Neural progenitor cell (in vitro differentiated cells): ENCODE data around the gene ADAP2. TPM values are rescaled to one million over a fixed set of nuclear protein-coding genes. Genes with fewer than 3 reads are reported as not detected.
A peak's percentile ranks its signal among the peaks of the same experiment; 100 is the strongest.

Experiments used
- DNase-seq: peaks from one replicate; pipeline ENCODE4 v3.0.0-alpha.2; 2016; ENCODE audit warnings: low spot score
- H2AFZ ChIP-seq: fragments of 200-600 bp; sonication (generic); replicated peaks from 2 replicates; pipeline ENCODE4 v1.6.1; 2016; ENCODE audit warnings: antibody characterized with exemption
- H3F3A ChIP-seq: fragments of 200-600 bp; sonication (generic); 2 replicates; pipeline ENCODE4 v1.6.1; 2016; ENCODE audit warnings: antibody characterized with exemption, low read depth
- H3K27ac ChIP-seq: fragments of 200-600 bp; sonication (generic); 2 replicates; pipeline ENCODE4 v1.5.1; 2016; ENCODE audit warnings: mild to moderate bottlenecking
- H3K27me3 ChIP-seq: fragments of 200-600 bp; sonication (generic); 2 replicates; pipeline ENCODE4 v1.6.1; 2016; ENCODE audit warnings: mild to moderate bottlenecking, moderate library complexity
- H3K36me3 ChIP-seq: fragments of 200-600 bp; sonication (generic); 2 replicates; pipeline ENCODE4 v1.5.1; 2016
- H3K4me1 ChIP-seq: fragments of 200-600 bp; sonication (generic); 2 replicates; pipeline ENCODE4 v1.6.1; 2016; ENCODE audit warnings: mixed run types
- H3K4me2 ChIP-seq: fragments of 200-600 bp; sonication (generic); 2 replicates; pipeline ENCODE4 v1.6.1; 2016
- H3K4me3 ChIP-seq: fragments of 200-600 bp; sonication (generic); 2 replicates; pipeline ENCODE4 v1.5.1; 2016
- H3K79me2 ChIP-seq: fragments of 200-600 bp; sonication (generic); 2 replicates; pipeline ENCODE4 v1.6.1; 2016; ENCODE audit warnings: low read depth
- H3K9ac ChIP-seq: fragments of 200-600 bp; sonication (generic); 2 replicates; pipeline ENCODE4 v1.6.1; 2016
- H3K9me3 ChIP-seq: fragments of 200-600 bp; sonication (generic); 2 replicates; pipeline ENCODE4 v1.5.1; 2016; ENCODE audit warnings: low read depth
- H4K20me1 ChIP-seq: fragments of 200-600 bp; sonication (generic); 2 replicates; pipeline ENCODE4 v1.6.1; 2016; ENCODE audit warnings: low read depth
- H3K27ac Mint-ChIP-seq: 3 replicates; pipeline ENCODE4 v1.8.0; 2021; ENCODE audit warnings: mixed read lengths
- H3K27me3 Mint-ChIP-seq: 2 replicates; pipeline ENCODE4 v1.8.0; 2022; ENCODE audit warnings: low read depth, mild to moderate bottlenecking, inconsistent platforms, moderate library complexity, mixed read lengths; ENCODE audit not compliant: insufficient read depth
- H3K36me3 Mint-ChIP-seq: 3 replicates; pipeline ENCODE4 v1.8.0; 2021; ENCODE audit warnings: mixed read lengths
- H3K4me1 Mint-ChIP-seq: 3 replicates; pipeline ENCODE4 v1.8.0; 2021; ENCODE audit warnings: mixed read lengths
- H3K4me3 Mint-ChIP-seq: 3 replicates; pipeline ENCODE4 v1.8.0; 2021; ENCODE audit warnings: mild to moderate bottlenecking, moderate library complexity, mixed read lengths
- H3K9me3 Mint-ChIP-seq: 3 replicates; pipeline ENCODE4 v1.8.0; 2020; ENCODE audit warnings: mixed read lengths
- CTCF ChIP-seq: fragments of 200-600 bp; sonication (generic); IDR thresholded peaks from 2 replicates; pipeline ENCODE4 v1.5.1; 2017; ENCODE audit warnings: antibody characterized with exemption, mild to moderate bottlenecking
- EZH2 ChIP-seq: fragments of 200-600 bp; sonication (generic); IDR thresholded peaks from 2 replicates; pipeline ENCODE4 v1.6.1; 2017; ENCODE audit warnings: antibody characterized with exemption, mild to moderate bottlenecking, moderate library complexity
- EZH2phosphoT487 ChIP-seq: fragments of 200-600 bp; sonication (generic); IDR thresholded peaks from 2 replicates; pipeline ENCODE4 v1.6.1; 2017; ENCODE audit warnings: antibody characterized with exemption
- total RNA-seq: library from RNA; depleted of rRNA; stranded (reverse); fragments of >200 nt; gene quantifications from 2 replicates; pipeline ENCODE4 v1.2.3, GENCODE V29; 2015; ENCODE audit warnings: low replicate concordance

Gene ADAP2
- total RNA-seq, 1 donor from 2014 or later, result 0.99 TPM

- no peak overlapping the region for H3K4me3 ChIP-seq
- no peak for DNase-seq
- no peaks in the 10 kb centered on the region for H3K4me1 ChIP-seq
- H3F3A ChIP-seq, result no peaks in the 10 kb centered on the region
- no peaks in the 10 kb centered on the region for H3K9me3 ChIP-seq
- no peaks in the 10 kb centered on the region for H3K27me3 Mint-ChIP-seq
- no peaks in the 10 kb centered on the region for H3K27me3 ChIP-seq
- H3K36me3 ChIP-seq, result no peaks in the 10 kb centered on the region
- H3K36me3 Mint-ChIP-seq, result peaks cover 4% of the 10 kb centered on the region
- H3K27ac ChIP-seq, result no peak overlapping the region
- no peaks in the 10 kb centered on the region for H4K20me1 ChIP-seq
- no peak overlapping the region for H3K27ac Mint-ChIP-seq
- no peak overlapping the region for H3K4me3 Mint-ChIP-seq
- no peaks in the 10 kb centered on the region for H3K9me3 Mint-ChIP-seq
- TF ChIP-seq EZH2phosphoT487 (no peak), CTCF (peak; percentile 25), EZH2 (no peak)
- H3K4me1 Mint-ChIP-seq, result no peaks in the 10 kb centered on the region
- H2AFZ ChIP-seq, result no peak overlapping the region
- H3K9ac ChIP-seq, result no peak overlapping the region
- H3K4me2 ChIP-seq, result no peak overlapping the region
- no peaks in the 10 kb centered on the region for H3K79me2 ChIP-seq
These were observed 70.8 kb downstream of the ADAP2 start for GRCh38 chr17:30992551-30992950.

GRCh38 chr17:30995347-30995746 is 73.6 kb downstream of the ADAP2 start:
- Histone ChIP-seq H3K79me2 (no peaks in the 10 kb centered on the region), H2AFZ (no peak overlapping the region), H3K9ac (no peak overlapping the region), H3K4me2 (no peak overlapping the region), H3K27me3 (no peaks in the 10 kb centered on the region), H4K20me1 (no peaks in the 10 kb centered on the region), H3K27ac (no peak overlapping the region), H3K9me3 (no peaks in the 10 kb centered on the region), H3F3A (no peaks in the 10 kb centered on the region), H3K36me3 (no peaks in the 10 kb centered on the region), H3K4me3 (no peak overlapping the region), H3K4me1 (no peaks in the 10 kb centered on the region)
- Mint-ChIP-seq H3K27me3 (no peaks in the 10 kb centered on the region), H3K9me3 (no peaks in the 10 kb centered on the region), H3K4me3 (no peak overlapping the region), H3K27ac (no peak overlapping the region), H3K4me1 (no peaks in the 10 kb centered on the region), H3K36me3 (peaks cover 11% of the 10 kb centered on the region)
- TF ChIP-seq EZH2 (no peak), EZH2phosphoT487 (no peak), CTCF (no peak)
- no peak for DNase-seq

- Histone ChIP-seq H3K9ac (no peak overlapping the region), H2AFZ (no peak overlapping the region), H3K9me3 (no peaks in the 10 kb centered on the region), H4K20me1 (no peaks in the 10 kb centered on the region), H3F3A (no peaks in the 10 kb centered on the region), H3K27me3 (no peaks in the 10 kb centered on the region), H3K4me2 (no peak overlapping the region), H3K4me3 (no peak overlapping the region), H3K4me1 (no peaks in the 10 kb centered on the region), H3K79me2 (no peaks in the 10 kb centered on the region), H3K36me3 (no peaks in the 10 kb centered on the region), H3K27ac (no peak overlapping the region)
- H3K27me3 Mint-ChIP-seq, result no peaks in the 10 kb centered on the region
- no peaks in the 10 kb centered on the region for H3K9me3 Mint-ChIP-seq
- no peak for DNase-seq
- H3K27ac Mint-ChIP-seq, result peak overlapping the region; percentile 18
- H3K4me3 Mint-ChIP-seq, result no peak overlapping the region
- H3K36me3 Mint-ChIP-seq, result peaks cover 11% of the 10 kb centered on the region
- no peaks in the 10 kb centered on the region for H3K4me1 Mint-ChIP-seq
- TF ChIP-seq EZH2 (no peak), EZH2phosphoT487 (no peak), CTCF (no peak)
These were observed 74.7 kb downstream of the ADAP2 start for GRCh38 chr17:30996486-30996885.
